ENCODE data around the gene ATG10.

ATG10 gene

GRCh38 chr5:82244151-82244550, 272.3 kb downstream of the ATG10 start:
- no peak overlapping the region for H3K27ac ChIP-seq
- TF ChIP-seq CTCF (IDR thresholded peaks at IDR 0.05; ENCODE audit: low read depth, low read length, missing control alignments), result no peak
- H3K27me3 ChIP-seq (replicated peaks), result no peaks in the 10 kb centered on the region
- in situ Hi-C loops (cut with HindIII; ENCODE audit: low pct_ligation_motif_present, low sequenced_read_pairs), result no loop called here
- DNase-seq, result no peak
- H3K36me3 ChIP-seq (replicated peaks), result no peaks in the 10 kb centered on the region
- no peak overlapping the region for H3K4me3 ChIP-seq (ENCODE audit: low read depth, low read length)

- H3K4me3 ChIP-seq (ENCODE audit: low read depth, low read length), result no peak overlapping the region
- TF ChIP-seq CTCF (IDR thresholded peaks at IDR 0.05; ENCODE audit: low read depth, low read length, missing control alignments), result no peak
- no peaks in the 10 kb centered on the region for H3K27me3 ChIP-seq (replicated peaks)
- DNase-seq, result no peak
- in situ Hi-C loops (cut with HindIII; ENCODE audit: low pct_ligation_motif_present, low sequenced_read_pairs), result no loop called here
- no peak overlapping the region for H3K27ac ChIP-seq
- H3K36me3 ChIP-seq (replicated peaks), result no peaks in the 10 kb centered on the region
Measured at GRCh38 chr5:82244854-82245635, 273.2 kb downstream of the ATG10 start.

DNA sequence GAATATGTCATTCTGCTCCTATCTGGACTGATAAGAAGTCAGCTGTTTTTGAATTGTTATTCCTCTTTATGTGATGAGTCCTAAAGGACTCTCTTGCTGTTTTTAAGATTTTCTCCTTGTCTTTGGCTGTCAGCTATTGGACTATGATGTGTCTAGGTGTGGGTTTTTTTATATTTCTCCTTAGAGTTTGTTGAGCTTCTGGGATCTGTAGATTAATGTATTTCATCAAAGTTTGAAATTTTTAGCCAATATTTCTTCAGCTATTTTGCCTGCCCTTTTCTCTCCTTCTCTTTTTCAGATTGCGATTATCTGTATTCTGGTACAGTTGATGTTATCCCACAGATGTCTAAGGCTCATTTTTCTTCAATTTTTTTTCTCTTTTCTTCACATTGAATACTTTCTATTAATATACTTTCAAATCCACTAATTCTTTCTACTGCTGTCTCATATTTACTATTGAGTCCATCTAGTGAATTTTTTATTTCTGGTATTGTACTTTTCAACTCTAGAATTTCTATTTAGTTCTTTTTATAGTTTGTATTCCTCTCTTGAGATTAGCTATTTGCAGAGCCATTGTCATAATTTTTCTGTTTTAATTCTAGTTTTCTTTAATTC, 275.2 kb downstream of the ATG10 start:
- Histone ChIP-seq H3K27me3 (replicated peaks) (no peaks in the 10 kb centered on the region), H3K36me3 (replicated peaks) (no peaks in the 10 kb centered on the region), H3K27ac (no peak overlapping the region), H3K4me3 (ENCODE audit: low read depth, low read length) (no peak overlapping the region)
- DNase-seq, result no peak
- in situ Hi-C loops (cut with HindIII; ENCODE audit: low pct_ligation_motif_present, low sequenced_read_pairs), result no loop called here
- no peak for TF ChIP-seq CTCF (IDR thresholded peaks at IDR 0.05; ENCODE audit: low read depth, low read length, missing control alignments)

GRCh38 chr5:82252744-82253143, 280.9 kb downstream of the ATG10 start:
- TF ChIP-seq CTCF (IDR thresholded peaks at IDR 0.05; ENCODE audit: low read depth, low read length, missing control alignments), result no peak
- no peaks in the 10 kb centered on the region for H3K27me3 ChIP-seq (replicated peaks)
- no peak for DNase-seq
- no peaks in the 10 kb centered on the region for H3K36me3 ChIP-seq (replicated peaks)
- no peak overlapping the region for H3K4me3 ChIP-seq (ENCODE audit: low read depth, low read length)
- in situ Hi-C loops (cut with HindIII; ENCODE audit: low pct_ligation_motif_present, low sequenced_read_pairs), result no loop called here
- no peak overlapping the region for H3K27ac ChIP-seq

DNA sequence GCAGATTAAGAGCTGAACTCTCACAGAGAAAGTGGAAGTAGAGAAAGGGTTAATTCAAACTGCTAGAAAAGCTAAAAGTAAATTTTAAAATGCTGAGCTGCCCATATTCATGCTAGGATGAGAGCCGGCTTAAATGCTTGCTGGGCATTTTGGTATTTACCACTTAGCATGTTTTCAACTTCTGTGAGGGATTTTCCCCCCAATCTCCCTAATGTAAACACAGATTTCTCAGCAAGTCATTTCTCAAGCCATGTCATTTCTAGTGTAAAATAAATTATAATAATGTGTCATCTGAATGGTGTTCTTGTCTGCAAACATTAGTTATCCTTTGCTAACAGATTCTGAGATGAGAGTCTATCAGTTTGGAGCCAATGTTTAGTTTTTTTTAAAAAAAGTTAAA, 284.0 kb downstream of the ATG10 start:
- in situ Hi-C loops (cut with HindIII; ENCODE audit: low pct_ligation_motif_present, low sequenced_read_pairs), result no loop called here
- no peaks in the 10 kb centered on the region for H3K27me3 ChIP-seq (replicated peaks)

More for the DNA sequence above, 284.0 kb downstream of the ATG10 start:
- no peak for DNase-seq
- Histone ChIP-seq H3K36me3 (replicated peaks) (no peaks in the 10 kb centered on the region), H3K4me3 (ENCODE audit: low read depth, low read length) (no peak overlapping the region), H3K27ac (no peak overlapping the region)
- no peak for TF ChIP-seq CTCF (IDR thresholded peaks at IDR 0.05; ENCODE audit: low read depth, low read length, missing control alignments)
